BJ (cell line): ENCODE measurements around the gene FGD5. TPM values are rescaled to one million over a fixed set of nuclear protein-coding genes. Genes with fewer than 3 reads are reported as not detected.
A peak's percentile ranks its signal among the peaks of the same experiment; 100 is the strongest.

Experiments
- CTCF ChIA-PET: fragments of 350-600 bp; formaldehyde crosslinking; extraction: SDS; loops from one replicate; lab custom pipeline; 2021; ENCODE audit warnings: antibody characterized with exemption, inconsistent platforms; lab: Yijun Ruan, JAX
- POLR2A ChIA-PET: fragments of 300-600 bp; sonication (Branson Sonifier 250); formaldehyde crosslinking; extraction: SDS; loops from one replicate; lab custom pipeline; 2021; ENCODE audit warnings: antibody characterized with exemption; lab: Charles Lee
- DNase-seq: peaks from one replicate; pipeline ENCODE4 v3.0.0-alpha.2; 2011; ENCODE audit warnings: low read depth
- H3K27me3 ChIP-seq: 2 replicates; pipeline ENCODE4 v1.6.0; 2011; ENCODE audit warnings: low read length; ENCODE audit not compliant: control insufficient read depth, insufficient read depth
- H3K36me3 ChIP-seq: 2 replicates; pipeline ENCODE4 v1.5.1; 2011; ENCODE audit warnings: low read length; ENCODE audit not compliant: control insufficient read depth, insufficient read depth
- H3K4me3 ChIP-seq: 2 replicates; pipeline ENCODE4 v1.5.1; 2011; ENCODE audit warnings: low read depth, mild to moderate bottlenecking, control low read depth, low read length
- CTCF ChIP-seq: IDR thresholded peaks from 2 replicates; pipeline ENCODE4 v1.5.1; 2011; ENCODE audit warnings: low read depth, mild to moderate bottlenecking, control low read depth, inconsistent platforms, low read length, moderate library complexity; ENCODE audit not compliant: insufficient read depth
- polyA plus RNA-seq: library from polyadenylated mRNA; depleted of rRNA; stranded (reverse); fragments of >200 nt; gene quantifications from 2 replicates; pipeline ENCODE4 v1.2.3, GENCODE V29; 2011

Gene FGD5
- polyA plus RNA-seq, 1 experiment, result not detected

- H3K36me3 ChIP-seq, result no peaks in the 10 kb centered on the region
- no peak for TF ChIP-seq CTCF
- ChIA-PET CTCF (no interaction called here), POLR2A (no interaction called here)
- H3K27me3 ChIP-seq, result no peaks in the 10 kb centered on the region; the same call in 1 of the 2 replicates
- no peak overlapping the region for H3K4me3 ChIP-seq
- DNase-seq, result no peak
Observed at GRCh38 chr3:14861031-14861430, 42.3 kb downstream of the FGD5 start.

GRCh38 chr3:14861446-14862302 is 42.9 kb downstream of the FGD5 start:
- no peak for TF ChIP-seq CTCF
- H3K4me3 ChIP-seq, result no peak overlapping the region
- ChIA-PET POLR2A (no interaction called here), CTCF (no interaction called here)
- no peaks in the 10 kb centered on the region for H3K36me3 ChIP-seq
- H3K27me3 ChIP-seq, result no peaks in the 10 kb centered on the region; the same call in 1 of the 2 replicates
- DNase-seq, result no peak

DNA sequence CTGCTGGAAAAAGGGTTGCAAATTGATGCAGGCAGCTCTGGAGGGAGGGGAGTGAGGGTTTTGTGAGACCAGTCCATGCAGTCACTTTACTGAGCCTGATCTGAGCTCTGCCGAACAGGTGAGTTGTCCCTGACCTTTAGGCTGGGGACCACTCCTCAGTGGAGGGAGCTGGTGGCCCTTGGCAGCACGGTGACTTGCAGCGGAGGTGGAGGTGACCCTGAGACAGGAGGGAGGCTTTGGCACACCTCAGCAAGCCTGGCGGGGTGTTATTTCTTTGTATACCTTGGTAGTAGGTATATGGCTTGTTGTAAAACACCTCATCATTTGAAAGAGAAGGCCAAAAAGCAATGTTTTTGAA is 43.5 kb downstream of the FGD5 start:
- ChIA-PET POLR2A (no interaction called here), CTCF (no interaction called here)
- no peak for TF ChIP-seq CTCF
- DNase-seq, result no peak
- Histone ChIP-seq H3K27me3 (no peaks in the 10 kb centered on the region; the same call in 1 of the 2 replicates), H3K4me3 (no peak overlapping the region), H3K36me3 (no peaks in the 10 kb centered on the region)

DNA sequence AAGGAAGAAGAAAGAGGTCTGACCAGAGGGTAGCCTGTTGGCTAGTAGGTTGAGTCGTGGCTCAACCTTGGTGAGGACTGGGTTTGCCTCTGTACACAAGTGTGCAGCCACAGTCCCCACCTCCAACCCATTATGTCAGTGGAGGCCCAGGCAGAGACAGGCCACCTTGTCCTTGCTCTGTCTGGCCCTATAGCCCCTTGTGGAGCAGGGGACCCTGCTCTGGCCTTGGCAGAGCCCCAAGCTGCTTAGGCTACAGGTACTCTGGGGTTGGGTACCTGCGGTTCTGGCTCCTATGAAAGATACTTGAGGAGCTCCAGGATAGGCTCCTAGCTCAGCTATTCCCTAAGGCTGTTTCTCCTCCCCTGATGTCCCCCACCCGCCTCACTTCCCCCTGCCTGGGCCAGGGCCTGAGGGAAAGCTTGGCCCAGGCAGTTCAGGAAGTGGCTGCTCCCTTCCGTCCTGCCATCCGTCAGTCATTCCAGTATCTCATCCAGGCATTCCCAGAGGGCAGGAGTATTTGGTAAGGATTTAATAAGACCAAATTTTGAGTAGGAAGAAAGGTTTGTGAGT is 44.0 kb downstream of the FGD5 start:
- POLR2A ChIA-PET, result no interaction called here
- no peak for DNase-seq
- TF ChIP-seq CTCF, result no peak
- CTCF ChIA-PET, result no interaction called here
- H3K4me3 ChIP-seq, result no peak overlapping the region
- no peaks in the 10 kb centered on the region for H3K36me3 ChIP-seq
- H3K27me3 ChIP-seq, result no peaks in the 10 kb centered on the region; the same call in 1 of the 2 replicates

DNA sequence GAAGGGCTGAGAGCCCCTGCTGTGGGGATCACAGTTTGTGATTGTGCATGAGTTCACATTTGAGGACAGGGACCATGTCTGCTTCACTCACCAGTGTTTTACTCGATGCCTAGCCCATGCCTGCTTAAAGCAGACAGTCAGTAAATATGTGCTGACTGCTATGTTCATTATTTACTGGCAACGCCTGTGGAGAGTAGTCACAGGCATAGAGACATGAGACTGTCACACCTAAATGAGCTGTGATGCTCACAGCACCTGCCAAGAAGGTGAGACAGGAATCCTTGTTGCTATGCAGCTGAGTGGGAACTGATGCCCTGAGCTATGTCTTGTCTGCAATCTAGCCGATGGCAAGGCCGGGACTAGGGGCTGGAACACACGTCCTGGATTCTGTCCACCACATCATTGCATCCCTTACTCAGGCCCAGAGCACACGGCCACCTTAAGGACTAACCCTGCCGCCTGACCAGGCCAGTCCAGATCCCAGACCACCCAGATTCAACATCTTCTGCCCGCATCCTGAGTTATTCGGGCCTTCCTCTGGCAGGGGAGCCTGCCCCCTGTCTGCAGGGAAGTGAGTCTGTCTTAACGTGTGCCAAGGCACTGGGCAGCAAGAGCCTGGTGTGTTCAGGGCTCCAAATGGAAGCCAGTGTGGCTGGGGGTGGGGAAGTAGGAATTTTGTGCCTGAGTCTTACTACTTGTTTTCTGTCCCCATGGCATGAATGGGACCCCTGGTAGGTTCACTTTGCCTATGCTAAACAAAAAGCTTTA is 44.8 kb downstream of the FGD5 start:
- DNase-seq, result no peak
- Histone ChIP-seq H3K36me3 (no peaks in the 10 kb centered on the region), H3K4me3 (no peak overlapping the region), H3K27me3 (no peaks in the 10 kb centered on the region; the same call in 1 of the 2 replicates)
- ChIA-PET CTCF (no interaction called here), POLR2A (no interaction called here)
- TF ChIP-seq CTCF, result peak; percentile 19; the same call in 1 of the 2 replicates
